Measurements from ENCODE around the gene C20orf141.
"Not testable (repeated sequence)": the region's sequence is repeated elsewhere in the genome, so short reads cannot be mapped to it uniquely, and the experiment has no call there.

The C20orf141 gene

DNA sequence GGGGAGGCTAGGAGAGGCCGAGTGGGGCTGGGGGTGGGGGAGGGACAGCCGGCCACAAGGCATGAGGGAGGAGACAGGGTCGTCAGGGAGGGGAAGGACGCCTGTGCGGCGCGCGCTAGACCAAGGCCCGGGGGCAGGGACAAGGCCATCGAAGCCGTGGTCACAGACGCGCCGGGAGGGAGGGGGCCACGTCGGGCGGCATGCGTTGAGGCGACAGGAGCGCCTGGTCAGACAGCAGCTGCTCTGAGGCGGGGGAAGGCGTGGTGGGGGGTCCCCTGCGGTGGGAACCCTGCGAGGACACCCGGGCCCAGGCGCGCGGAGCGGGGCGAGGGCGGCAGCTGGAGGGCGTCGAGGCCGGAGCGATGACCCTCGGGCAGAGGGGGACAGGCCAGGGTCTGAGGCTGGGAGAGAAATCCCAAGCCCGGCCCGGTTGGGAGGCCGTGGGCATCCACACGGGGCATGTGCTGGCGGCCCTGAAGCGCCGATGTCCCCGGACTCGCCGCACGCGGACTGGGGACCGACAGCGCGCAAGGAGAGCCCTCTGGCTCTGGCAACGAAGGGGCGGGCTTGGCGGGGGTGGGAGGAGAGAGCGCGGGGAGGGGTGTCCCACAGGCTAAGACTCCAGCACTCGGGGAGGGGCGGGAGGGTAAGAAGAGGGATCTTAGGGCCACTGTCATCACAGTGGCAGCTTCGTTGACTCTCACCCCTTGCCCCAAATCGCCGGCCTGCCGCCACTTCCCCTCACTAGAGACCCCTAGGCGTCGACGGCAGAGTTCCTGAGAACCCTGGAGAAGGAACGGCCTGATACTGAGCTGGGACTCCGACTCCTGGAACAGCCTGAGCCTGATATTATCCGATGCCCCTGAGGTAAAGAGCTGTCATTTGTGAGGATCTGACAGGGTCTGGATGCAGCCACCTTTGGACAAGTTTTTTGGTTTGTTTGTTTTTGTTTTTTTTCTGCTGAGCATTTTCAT, 6.4 kb downstream of the C20orf141 start:
- no peak for DNase-seq (ENCODE audit: low spot score)

DNA sequence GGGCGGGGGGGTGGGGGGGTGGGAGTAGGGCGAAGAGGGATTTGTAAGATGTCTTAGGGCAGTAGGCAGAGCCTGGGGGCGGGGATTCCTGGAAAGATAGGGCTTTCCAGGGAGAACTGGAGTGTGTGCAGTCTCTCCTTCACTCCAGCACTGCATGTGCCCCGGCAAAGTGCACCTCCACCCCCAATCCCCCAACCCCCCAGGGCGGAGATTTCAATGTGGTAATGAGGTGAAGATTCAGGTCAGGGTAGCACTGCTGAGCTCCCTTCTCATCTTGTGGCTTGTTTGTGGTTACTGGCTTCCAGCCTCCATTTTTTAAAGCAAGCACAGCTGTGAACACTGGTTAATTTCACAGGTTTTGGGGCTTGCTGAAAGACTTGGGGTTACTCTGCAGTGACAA, 7.3 kb downstream of the C20orf141 start:
- DNase-seq (ENCODE audit: low spot score): no peak

- no peak for DNase-seq (ENCODE audit: low spot score)
These were observed 11.0 kb downstream of the C20orf141 start for GRCh38 chr20:2825761-2826160.

GRCh38 chr20:2826655-2827054, 11.9 kb downstream of the C20orf141 start:
- no peak for DNase-seq (ENCODE audit: low spot score)

DNA sequence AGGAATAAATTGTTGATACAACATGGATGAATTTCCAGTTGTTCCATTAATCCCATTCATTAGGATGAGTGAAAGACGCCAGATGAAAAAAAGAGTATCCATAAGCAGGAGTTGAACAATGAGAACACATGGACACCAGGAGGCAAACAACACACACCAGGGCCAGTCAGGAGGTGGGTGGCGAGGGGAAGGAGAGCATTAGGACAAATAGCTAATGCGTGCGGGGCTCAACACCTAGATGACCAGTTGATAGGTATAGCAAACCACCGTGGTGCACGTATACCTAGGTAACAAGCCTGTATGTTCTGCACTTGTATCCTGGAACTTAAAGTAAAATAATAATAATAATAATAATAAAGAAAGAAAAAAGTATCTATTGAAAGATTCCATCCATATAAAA, 14.6 kb downstream of the C20orf141 start:
- DNase-seq (ENCODE audit: low spot score): no peak

DNA sequence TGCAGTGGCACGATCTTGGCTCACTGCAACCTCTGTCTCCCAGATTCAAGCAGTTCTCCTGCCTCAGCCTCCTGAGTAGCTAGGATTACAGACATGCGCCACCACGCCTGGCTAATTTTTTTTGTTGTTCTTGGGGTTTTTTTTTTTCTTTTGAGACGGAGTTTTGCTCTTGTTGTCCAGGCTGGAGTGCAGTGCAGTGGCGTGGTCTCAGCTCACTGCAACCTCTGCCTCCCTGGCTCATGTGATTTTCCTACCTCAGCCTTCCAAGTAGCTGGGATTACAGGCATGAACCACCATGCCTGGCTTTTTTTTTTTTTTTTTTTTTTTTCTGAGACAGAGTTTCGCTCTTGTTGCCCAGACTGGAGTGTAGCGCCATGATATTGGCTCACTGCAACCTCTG, 16.4 kb downstream of the C20orf141 start:
- not testable (repeated sequence) for DNase-seq (ENCODE audit: low spot score)

- DNase-seq (ENCODE audit: low spot score): no peak
These were observed 19.0 kb downstream of the C20orf141 start for GRCh38 chr20:2833761-2834160.

GRCh38 chr20:2834401-2835110, 19.8 kb downstream of the C20orf141 start:
- no peak for DNase-seq (ENCODE audit: low spot score)

GRCh38 chr20:2835331-2835796, 20.6 kb downstream of the C20orf141 start:
- DNase-seq (ENCODE audit: low spot score): no peak

DNA sequence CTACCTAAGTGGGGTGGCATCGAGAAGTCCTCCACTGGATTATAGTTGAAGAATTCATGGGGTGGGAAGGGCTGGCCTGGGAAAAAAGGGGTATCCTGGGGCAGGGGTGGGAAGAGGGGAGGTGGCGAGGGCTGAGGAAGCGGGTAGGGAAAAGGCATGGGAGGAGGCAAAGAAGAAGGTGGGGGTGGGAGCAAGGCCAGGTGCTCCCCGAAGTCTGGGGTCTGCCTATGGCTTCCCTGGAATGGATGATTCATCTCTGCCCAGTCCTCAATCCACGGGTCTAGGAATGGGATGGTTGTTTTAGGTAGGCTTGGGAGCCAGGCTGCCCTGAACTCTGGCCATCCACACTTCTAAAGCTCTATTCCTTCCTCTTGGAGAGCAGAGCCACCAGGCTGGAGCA, 21.2 kb downstream of the C20orf141 start:
- DNase-seq (ENCODE audit: low spot score): no peak

GRCh38 chr20:2837221-2837960, 22.6 kb downstream of the C20orf141 start:
- no peak for DNase-seq (ENCODE audit: low spot score)

GRCh38 chr20:2838170-2838797, 23.5 kb downstream of the C20orf141 start:
- DNase-seq (ENCODE audit: low spot score): no peak

DNA sequence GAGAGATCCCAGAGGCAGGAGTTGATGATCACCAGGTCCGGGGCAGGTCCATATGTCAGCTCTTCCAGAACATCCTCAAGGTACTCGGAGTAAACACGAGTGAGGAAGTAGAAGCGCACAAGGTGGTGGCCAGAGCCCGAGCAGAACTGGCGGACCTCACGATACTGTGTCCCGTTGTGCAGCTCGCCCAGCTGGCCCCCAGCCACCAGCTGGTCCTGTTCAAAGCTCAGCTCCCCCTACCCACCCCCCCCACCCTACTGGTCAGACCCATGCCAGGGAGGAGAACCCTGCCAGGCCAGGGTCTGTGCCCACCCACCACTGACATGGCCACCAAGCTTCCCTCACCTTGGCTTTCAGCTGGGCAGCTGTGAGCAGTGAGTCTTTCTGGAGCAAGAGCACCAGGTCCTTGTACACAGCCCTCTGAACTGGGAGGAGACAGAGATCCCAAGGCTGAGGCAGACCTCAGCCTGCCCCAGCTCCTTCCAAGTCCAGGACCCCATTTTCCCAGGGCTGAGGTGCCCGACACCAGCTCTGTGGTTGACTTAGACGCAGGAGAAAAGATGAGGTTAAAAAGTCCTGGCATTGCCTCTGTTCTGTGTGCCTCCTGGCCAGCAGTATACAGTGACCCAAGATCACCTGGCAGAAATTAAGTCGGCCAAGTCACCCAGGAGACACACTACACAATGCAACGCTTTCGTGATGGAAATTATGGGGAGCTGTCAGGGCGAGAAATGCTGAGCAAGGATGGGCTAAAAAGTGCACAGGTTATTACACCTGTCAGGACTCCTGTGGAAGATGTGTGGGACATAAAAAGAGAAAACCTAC, 24.3 kb downstream of the C20orf141 start:
- no peak for DNase-seq (ENCODE audit: low spot score)

DNA sequence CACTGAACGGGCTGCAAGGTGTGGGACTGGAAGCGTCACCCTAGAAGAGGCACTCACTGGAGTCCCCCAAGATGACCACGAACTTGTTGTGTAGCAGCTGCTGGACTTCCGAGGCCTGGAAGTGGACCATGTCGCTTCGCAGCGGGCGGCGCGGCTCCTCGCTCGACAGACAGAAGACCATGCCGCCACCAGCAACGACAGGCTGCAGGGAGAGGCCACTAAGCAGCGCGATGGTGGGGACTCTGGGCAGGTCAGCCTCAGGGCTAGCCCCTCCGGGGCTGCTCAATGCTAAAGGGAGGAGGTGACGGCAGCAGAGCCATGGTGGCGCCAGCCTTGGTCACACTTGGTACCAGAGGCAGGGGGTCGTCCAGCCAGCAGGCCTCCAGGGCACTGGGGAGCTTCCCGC, 24.9 kb downstream of the C20orf141 start:
- DNase-seq (ENCODE audit: low spot score): no peak

- DNase-seq (ENCODE audit: low spot score): peak; percentile 93
These were observed 25.6 kb downstream of the C20orf141 start, which contains the start of the genes PCED1A and VPS16 for GRCh38 chr20:2840138-2840966. PCED1A (minus strand) TSS chr20:2840655; CDS start chr20:2839912, 743 bp downstream. VPS16 (plus strand) TSS chr20:2840745; CDS start chr20:2840775, 30 bp downstream.

- DNase-seq (ENCODE audit: low spot score): peak; percentile 88
These were observed 26.3 kb downstream of the C20orf141 start for GRCh38 chr20:2840967-2841531.

GRCh38 chr20:2845607-2846006, 30.8 kb downstream of the C20orf141 start:
- no peak for DNase-seq (ENCODE audit: low spot score)

DNA sequence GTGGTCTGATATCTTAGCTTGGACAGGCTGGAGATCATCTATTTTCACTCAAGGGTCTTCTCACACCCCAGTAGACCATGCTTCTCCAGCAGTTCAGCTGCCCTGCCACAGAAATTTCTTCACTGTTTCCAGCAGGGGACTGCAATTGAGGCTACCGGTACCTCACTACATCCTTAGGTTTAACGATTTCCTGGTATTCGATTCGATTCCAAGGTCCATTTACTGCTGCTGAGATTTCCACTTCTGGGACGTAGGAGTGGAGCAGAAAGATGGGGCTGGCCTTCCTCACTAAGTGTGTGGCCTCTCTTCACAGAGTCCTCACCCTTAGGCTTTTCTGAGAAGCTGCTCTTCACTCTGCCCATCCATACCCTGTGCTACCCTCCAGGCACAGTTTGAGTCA, 31.9 kb downstream of the C20orf141 start:
- DNase-seq (ENCODE audit: low spot score): no peak

GRCh38 chr20:2847802-2848201, 33.0 kb downstream of the C20orf141 start:
- no peak for DNase-seq (ENCODE audit: low spot score)

Data from RKO (cell line).